HepG2 (cell line): ENCODE measurements around the gene ARL4D. TPM values are rescaled to one million over a fixed set of nuclear protein-coding genes. Genes with fewer than 3 reads are reported as not detected.
A peak's percentile ranks its signal among the peaks of the same experiment; 100 is the strongest.

Source experiments
- FOXA1 ChIP-seq, 2 experiments: fragments of 450-650 bp in 1 of 2; sonication (generic) in 1 of 2; formaldehyde crosslinking in 1 of 2; IDR thresholded peaks; 2 replicates each; pipeline versions ENCODE4 v1.4.0 to v1.6.1; 2016 to 2020; ENCODE audit warnings: missing genetic modification reagents in 1 of 2
- GATAD2A ChIP-seq: IDR thresholded peaks from 2 replicates; pipeline ENCODE4 v1.6.1; 2016
- NCOA2 ChIP-seq: sonication (generic); formaldehyde crosslinking; IDR thresholded peaks from 2 replicates; pipeline ENCODE4 v1.8.0; 2022; ENCODE audit warnings: inconsistent platforms
- PATZ1 ChIP-seq: sonication (generic); formaldehyde crosslinking; IDR thresholded peaks from 2 replicates; pipeline ENCODE4 v1.4.0; 2020; ENCODE audit warnings: missing genetic modification reagents
- PITX1 ChIP-seq: sonication (generic); formaldehyde crosslinking; IDR thresholded peaks from 2 replicates; pipeline ENCODE4 v1.5.1; 2020; ENCODE audit warnings: mild to moderate bottlenecking, missing genetic modification reagents
- PRDM15 ChIP-seq: sonication (generic); formaldehyde crosslinking; IDR thresholded peaks from 2 replicates; pipeline ENCODE4 v1.4.0; 2020; ENCODE audit warnings: missing genetic modification reagents
- RXRB ChIP-seq: IDR thresholded peaks from 2 replicates; pipeline ENCODE4 v1.6.1; 2016; ENCODE audit warnings: borderline replicate concordance, missing genetic modification reagents, missing compliant biosample characterization
- TEAD3 ChIP-seq: optimal IDR thresholded peaks from 2 replicates; pipeline ENCODE3; 2016; ENCODE audit warnings: borderline replicate concordance
- THYN1 ChIP-seq: sonication (generic); formaldehyde crosslinking; IDR thresholded peaks from 2 replicates; pipeline ENCODE4 v1.8.1; 2023; ENCODE audit warnings: low read depth, mild to moderate bottlenecking, moderate library complexity, missing genetic modification reagents, borderline replicate concordance
- ZMYM2 ChIP-seq: sonication (generic); formaldehyde crosslinking; IDR thresholded peaks from 2 replicates; pipeline ENCODE4 v1.8.0; 2022; ENCODE audit warnings: mild to moderate bottlenecking, missing genetic modification reagents
- ZNF121 ChIP-seq: sonication (generic); formaldehyde crosslinking; IDR thresholded peaks from 2 replicates; pipeline ENCODE4 v1.5.0; 2020; ENCODE audit warnings: mild to moderate bottlenecking, missing genetic modification reagents
- ZNF20 ChIP-seq: sonication (generic); formaldehyde crosslinking; IDR thresholded peaks from 2 replicates; pipeline ENCODE4 v1.4.0; 2020; ENCODE audit warnings: mild to moderate bottlenecking, moderate library complexity, missing genetic modification reagents
- ZNF496 ChIP-seq: sonication (generic); formaldehyde crosslinking; IDR thresholded peaks from 2 replicates; pipeline ENCODE4 v1.8.1; 2023; ENCODE audit warnings: mild to moderate bottlenecking, moderate library complexity, missing genetic modification reagents; ENCODE audit not compliant: insufficient replicate concordance
- ZNF503 ChIP-seq: sonication (generic); formaldehyde crosslinking; IDR thresholded peaks from 2 replicates; pipeline ENCODE4 v1.4.0; 2020; ENCODE audit warnings: missing genetic modification reagents
- ZNF639 ChIP-seq: conservative IDR thresholded peaks from 2 replicates; pipeline ENCODE4 v1.6.1; 2018; ENCODE audit warnings: missing genetic modification reagents
- ZNF652 ChIP-seq: IDR thresholded peaks from 2 replicates; pipeline ENCODE4 v1.6.1; 2016; ENCODE audit warnings: low read depth, borderline replicate concordance
- ZNF780A ChIP-seq: sonication (generic); formaldehyde crosslinking; IDR thresholded peaks from 2 replicates; pipeline ENCODE4 v1.8.0; 2022; ENCODE audit warnings: mild to moderate bottlenecking, missing genetic modification reagents, moderate library complexity
- ZNF784 ChIP-seq: sonication (generic); formaldehyde crosslinking; IDR thresholded peaks from 2 replicates; pipeline ENCODE4 v1.5.1; 2020; ENCODE audit warnings: missing genetic modification reagents, mild to moderate bottlenecking, borderline replicate concordance
- ZSCAN9 ChIP-seq: IDR thresholded peaks from 2 replicates; pipeline ENCODE4 v1.6.1; 2016; ENCODE audit warnings: borderline replicate concordance
- polyA plus RNA-seq, 8 experiments: library from polyadenylated mRNA; depleted of rRNA in 3 of 8; stranded (reverse) in 7 of 8; unstranded in 1 of 8; fragments of >200 nt; fragmentation: Illumina TruSeq in 4 of 8; extraction: Trizol in 4 of 8; gene quantifications; 2 replicates each; pipeline versions ENCODE4 v1.2.1 to v1.2.3, GENCODE V29; 2011 to 2016; ENCODE audit warnings: low read depth in 4 of 8, missing spikeins in 1 of 8, mixed read lengths in 1 of 8; ENCODE audit not compliant: insufficient read depth in 1 of 8
- total RNA-seq, 5 experiments: library from RNA; depleted of rRNA; stranded (reverse); fragments of >200 nt; fragmentation: Illumina TruSeq; extraction: Trizol; gene quantifications; 2 replicates each; pipeline ENCODE4 v1.2.3, GENCODE V29; 2016; ENCODE audit warnings: low read depth in 1 of 5

Gene ARL4D
- total and polyA plus RNA-seq, 2 of the 13 experiments (the other 11 are each of a cell fraction or from before 2014, with no cell fraction given): 9.0 to 25.9 TPM

- TF ChIP-seq ZSCAN9 (CRISPR knock-in tag): peak; percentile 41; the same call in 1 of the 2 replicates
- TF ChIP-seq ZNF652 (CRISPR knock-in tag): no peak
- 0 out of 2 replicates have a peak, but pooled peaks have one; percentile 25 for TF ChIP-seq ZMYM2 (CRISPR knock-in tag)
- no peak for TF ChIP-seq ZNF496 (CRISPR knock-in tag)
- TF ChIP-seq ZNF784 (CRISPR knock-in tag): no peak
- peak; percentile 58; the same call in 1 of the 2 replicates for TF ChIP-seq ZNF121 (CRISPR knock-in tag)
- no peak for TF ChIP-seq THYN1 (CRISPR knock-in tag)
- TF ChIP-seq NCOA2 (CRISPR knock-in tag): peak; percentile 15; the same call in 1 of the 2 replicates
- no peak for TF ChIP-seq ZNF20 (CRISPR knock-in tag)
- peak; percentile 97 for TF ChIP-seq PRDM15 (CRISPR knock-in tag)
- peak; percentile 36; the same call in 1 of the 2 replicates for TF ChIP-seq GATAD2A (CRISPR knock-in tag)
- TF ChIP-seq FOXA1 (IDR thresholded peaks at IDR 0.05): no peak
- 0 out of 2 replicates have a peak, but pooled peaks have one; percentile 16 for TF ChIP-seq FOXA1 (CRISPR knock-in tag; IDR thresholded peaks at IDR 0.05)
- peak; percentile 59 for TF ChIP-seq TEAD3 (CRISPR knock-in tag)
- no peak for TF ChIP-seq ZNF503 (CRISPR knock-in tag)
- TF ChIP-seq PITX1: peak; percentile 32; the same call in 1 of the 2 replicates
- TF ChIP-seq PATZ1 (CRISPR knock-in tag): 0 out of 2 replicates have a peak, but pooled peaks have one; percentile 16
- peak; percentile 21; the same call in 1 of the 2 replicates for TF ChIP-seq RXRB (CRISPR knock-in tag)
- no peak for TF ChIP-seq ZNF639
- no peak for TF ChIP-seq ZNF780A
These were observed 25.1 kb downstream of the ARL4D start (continued) for GRCh38 chr17:43423777-43424455.
